SK-N-MC (cell line): ENCODE data around the gene PIWIL4.
A peak's percentile ranks its signal among the peaks of the same experiment; 100 is the strongest.

Experiments used
- DNase-seq: peaks from one replicate; pipeline ENCODE4 v3.0.0-alpha.2; 2011; ENCODE audit warnings: low read depth, low spot score
- H3K27ac ChIP-seq: fragments of 200-600 bp; sonication (generic); 2 replicates; pipeline ENCODE4 v1.5.1; 2016; ENCODE audit warnings: mixed run types
- H3K36me3 ChIP-seq: fragments of 200-600 bp; sonication (generic); 2 replicates; pipeline ENCODE4 v1.6.1; 2017; ENCODE audit warnings: antibody characterized with exemption, low read length, mixed read lengths; ENCODE audit not compliant: insufficient read depth
- H3K4me3 ChIP-seq: fragments of 200-600 bp; sonication (generic); 2 replicates; pipeline ENCODE4 v1.5.1; 2016
- H3K9ac ChIP-seq: fragments of 200-600 bp; sonication (generic); 2 replicates; pipeline ENCODE4 v1.8.0; 2017; ENCODE audit warnings: mixed run types, mixed read lengths; ENCODE audit not compliant: insufficient read length
- H3K9me3 ChIP-seq: fragments of 200-600 bp; sonication (generic); 2 replicates; pipeline ENCODE4 v1.6.1; 2017; ENCODE audit warnings: low read depth, mild to moderate bottlenecking, antibody characterized with exemption, low read length, moderate library complexity, mixed read lengths
- EZH2 ChIP-seq: fragments of 200-600 bp; sonication (generic); IDR thresholded peaks from one replicate; pipeline ENCODE4 v1.6.1; 2017; ENCODE audit warnings: antibody characterized with exemption
- FOXP2 ChIP-seq: optimal IDR thresholded peaks from 2 replicates; pipeline ENCODE3; 2011; ENCODE audit warnings: mild to moderate bottlenecking, moderate library complexity; ENCODE audit not compliant: insufficient read depth; ENCODE audit errors: extremely low read length, control extremely low read depth
- POLR2AphosphoS5 ChIP-seq: IDR thresholded peaks from 2 replicates; pipeline ENCODE4 v1.6.1; 2012; ENCODE audit warnings: mild to moderate bottlenecking, low read depth, low read length, borderline replicate concordance

PIWIL4 gene

DNA sequence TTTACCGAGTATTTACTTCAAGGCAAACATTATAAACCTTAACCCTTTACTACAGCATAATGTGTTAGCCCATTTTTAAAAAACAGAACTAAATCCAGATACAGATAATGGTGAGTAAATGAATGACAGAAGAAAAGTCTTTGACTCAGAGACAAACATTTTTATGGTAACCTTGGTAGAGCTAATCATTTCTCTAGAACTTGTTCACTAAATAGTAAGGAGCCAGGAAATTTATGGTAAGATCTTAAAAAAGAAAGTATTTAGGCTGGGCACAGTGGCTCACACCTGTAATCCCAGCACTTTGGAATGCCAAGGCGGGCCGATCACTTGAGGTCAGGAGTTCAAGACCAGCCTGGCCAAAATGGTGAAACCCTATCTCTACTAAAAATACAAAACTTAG lies 35.0 kb upstream of the PIWIL4 start:
- Histone ChIP-seq H3K4me3 (no peak overlapping the region), H3K36me3 (no peaks in the 10 kb centered on the region), H3K9ac (no peak overlapping the region), H3K27ac (no peak overlapping the region), H3K9me3 (no peaks in the 10 kb centered on the region)
- TF ChIP-seq POLR2AphosphoS5, result no peak
- TF ChIP-seq EZH2, result no peak
- no peak for TF ChIP-seq FOXP2
- no peak for DNase-seq

DNA sequence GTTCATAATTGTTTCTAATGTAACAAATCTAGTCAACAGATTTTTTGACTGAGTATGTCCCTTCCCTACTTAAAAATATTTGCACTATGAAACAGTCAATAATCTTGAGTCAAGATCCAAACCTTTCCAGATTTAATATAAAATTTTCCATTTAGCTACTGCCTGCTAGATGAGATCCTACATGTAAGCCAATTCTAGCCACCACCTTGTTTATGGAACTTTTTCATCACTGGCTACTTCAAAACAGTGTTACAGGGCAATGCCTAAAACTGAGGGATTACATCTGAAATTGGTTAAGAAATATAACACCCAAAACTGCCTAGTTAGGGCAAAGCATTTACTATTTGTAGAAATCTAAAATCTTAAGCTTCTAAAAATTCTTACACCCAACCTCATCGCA lies 34.0 kb upstream of the PIWIL4 start:
- Histone ChIP-seq H3K9me3 (no peaks in the 10 kb centered on the region), H3K27ac (no peak overlapping the region), H3K9ac (no peak overlapping the region), H3K4me3 (no peak overlapping the region), H3K36me3 (no peaks in the 10 kb centered on the region)
- no peak for TF ChIP-seq FOXP2
- TF ChIP-seq POLR2AphosphoS5, result no peak
- no peak for TF ChIP-seq EZH2
- no peak for DNase-seq

DNA sequence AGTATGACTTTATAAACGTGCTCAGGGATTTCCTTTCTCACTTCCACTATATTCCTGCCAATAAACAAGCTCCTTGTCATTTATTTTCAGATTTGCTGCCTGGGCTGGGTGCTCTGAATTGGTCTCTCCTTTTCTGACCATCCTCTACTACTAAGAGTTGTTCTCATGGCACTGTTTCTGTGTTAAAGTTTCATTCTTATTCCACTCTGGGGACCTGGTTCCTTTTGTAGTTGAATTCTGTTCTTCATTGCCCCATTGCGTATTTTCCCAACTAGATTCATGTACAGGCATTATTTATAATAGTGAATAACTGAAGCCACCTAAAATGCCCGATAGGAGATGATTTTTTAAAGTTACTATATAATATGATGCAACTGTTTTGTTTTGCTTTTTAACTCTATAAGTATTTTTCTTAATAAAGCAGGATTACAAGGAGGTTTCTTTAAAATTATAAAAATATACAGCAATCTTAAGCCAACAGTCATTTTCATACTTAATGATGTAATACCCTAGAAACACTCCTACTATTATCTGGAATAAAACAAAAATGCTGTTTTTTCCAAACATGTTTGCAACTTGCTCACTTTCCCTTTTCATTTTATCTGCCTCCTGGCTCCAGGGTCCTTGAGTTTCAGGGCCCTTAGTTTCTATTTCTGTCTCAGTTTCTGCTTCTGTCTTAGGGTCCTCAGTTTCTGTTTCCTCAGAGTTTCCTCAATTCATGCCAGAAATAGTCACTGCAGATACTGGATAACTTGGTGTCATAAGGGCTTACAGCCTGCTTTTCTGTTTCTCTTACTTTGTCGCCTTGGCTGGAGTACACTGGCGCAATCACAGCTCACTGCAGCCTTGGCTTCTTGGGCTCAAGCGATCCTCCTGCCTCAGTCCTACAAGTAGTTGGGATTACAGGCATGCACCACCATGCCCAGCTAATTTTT lies 33.2 kb upstream of the PIWIL4 start:
- DNase-seq, result no peak
- H3K36me3 ChIP-seq, result no peaks in the 10 kb centered on the region
- TF ChIP-seq EZH2, result no peak
- no peak for TF ChIP-seq FOXP2
- TF ChIP-seq POLR2AphosphoS5, result no peak
- H3K4me3 ChIP-seq, result no peak overlapping the region
- H3K27ac ChIP-seq, result no peak overlapping the region; the same call in 1 of the 2 replicates
- no peaks in the 10 kb centered on the region for H3K9me3 ChIP-seq
- no peak overlapping the region for H3K9ac ChIP-seq

DNA sequence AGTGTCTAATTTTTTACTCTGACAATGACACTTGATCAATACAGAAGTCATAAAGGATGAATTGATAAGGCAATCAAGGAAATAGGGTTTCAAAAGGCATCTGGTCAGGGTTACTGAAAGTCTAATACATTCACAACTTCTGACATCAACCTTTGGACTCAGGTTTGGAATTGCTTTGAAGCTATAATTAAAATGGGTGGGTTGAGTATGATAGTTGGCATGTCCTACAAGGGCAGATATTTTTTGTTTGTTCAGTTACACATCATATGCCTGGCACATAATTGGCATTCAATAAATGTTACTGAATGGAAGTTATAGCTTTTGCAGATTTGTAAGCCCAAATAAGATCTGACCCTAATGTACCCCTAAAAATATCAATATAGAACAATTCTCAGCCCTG lies 30.8 kb upstream of the PIWIL4 start:
- DNase-seq, result no peak
- no peak overlapping the region for H3K9ac ChIP-seq
- H3K36me3 ChIP-seq, result no peaks in the 10 kb centered on the region
- no peak overlapping the region for H3K4me3 ChIP-seq
- no peak overlapping the region for H3K27ac ChIP-seq
- H3K9me3 ChIP-seq, result no peaks in the 10 kb centered on the region
- no peak for TF ChIP-seq POLR2AphosphoS5
- no peak for TF ChIP-seq FOXP2
- no peak for TF ChIP-seq EZH2

DNA sequence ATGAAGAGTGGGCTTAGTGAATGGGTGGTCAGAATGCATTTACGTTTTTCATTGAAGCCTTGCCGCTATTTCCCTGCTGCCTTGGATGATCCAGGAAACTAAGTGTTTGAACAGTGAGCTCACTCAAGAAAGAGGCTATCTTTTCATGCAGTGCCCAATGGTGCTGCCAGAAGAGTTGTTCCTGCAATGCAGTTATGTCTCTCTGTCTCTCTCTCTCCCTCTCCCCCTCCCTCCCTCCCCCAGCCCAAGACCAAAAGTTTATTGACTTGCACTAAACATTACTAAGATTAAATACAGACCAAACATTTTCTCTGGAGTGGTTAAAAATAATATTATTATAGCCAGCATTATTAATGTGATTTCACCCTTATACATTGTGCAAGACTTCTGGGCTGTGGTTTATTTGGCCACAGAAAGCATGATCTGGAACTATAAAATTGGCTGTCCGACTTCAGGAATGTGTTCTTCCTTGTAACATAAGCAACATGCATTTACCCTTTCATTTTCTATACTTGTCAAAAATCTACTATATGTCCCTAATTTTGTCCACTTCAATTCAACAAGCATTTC lies 30.1 kb upstream of the PIWIL4 start:
- no peak overlapping the region for H3K4me3 ChIP-seq
- H3K27ac ChIP-seq, result no peak overlapping the region
- no peak for DNase-seq
- H3K9ac ChIP-seq, result no peak overlapping the region
- TF ChIP-seq EZH2 (no peak), POLR2AphosphoS5 (no peak), FOXP2 (no peak)
- no peaks in the 10 kb centered on the region for H3K9me3 ChIP-seq
- no peaks in the 10 kb centered on the region for H3K36me3 ChIP-seq

DNA sequence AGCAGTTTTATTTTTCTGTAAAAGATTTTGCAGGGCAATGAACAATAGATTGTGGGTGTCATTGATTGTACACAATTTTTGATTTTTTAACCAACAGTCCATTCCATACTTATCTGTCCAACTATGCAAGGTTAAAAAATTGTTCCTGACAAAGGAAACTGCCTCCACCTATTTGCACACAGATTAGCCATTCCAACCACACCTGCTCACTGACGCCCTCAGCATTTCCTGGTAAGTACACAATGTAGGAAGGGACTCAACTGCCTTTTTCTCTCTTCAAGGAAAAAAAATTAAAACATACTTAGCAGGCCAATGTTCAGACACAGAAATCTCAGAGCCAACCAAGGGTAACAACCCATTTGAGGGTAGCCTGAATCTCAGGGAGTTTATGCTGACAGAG lies 27.7 kb upstream of the PIWIL4 start:
- TF ChIP-seq FOXP2 (no peak), POLR2AphosphoS5 (no peak), EZH2 (no peak)
- DNase-seq, result no peak
- no peaks in the 10 kb centered on the region for H3K9me3 ChIP-seq
- H3K36me3 ChIP-seq, result no peaks in the 10 kb centered on the region
- no peak overlapping the region for H3K27ac ChIP-seq
- H3K4me3 ChIP-seq, result no peak overlapping the region
- no peak overlapping the region for H3K9ac ChIP-seq

DNA sequence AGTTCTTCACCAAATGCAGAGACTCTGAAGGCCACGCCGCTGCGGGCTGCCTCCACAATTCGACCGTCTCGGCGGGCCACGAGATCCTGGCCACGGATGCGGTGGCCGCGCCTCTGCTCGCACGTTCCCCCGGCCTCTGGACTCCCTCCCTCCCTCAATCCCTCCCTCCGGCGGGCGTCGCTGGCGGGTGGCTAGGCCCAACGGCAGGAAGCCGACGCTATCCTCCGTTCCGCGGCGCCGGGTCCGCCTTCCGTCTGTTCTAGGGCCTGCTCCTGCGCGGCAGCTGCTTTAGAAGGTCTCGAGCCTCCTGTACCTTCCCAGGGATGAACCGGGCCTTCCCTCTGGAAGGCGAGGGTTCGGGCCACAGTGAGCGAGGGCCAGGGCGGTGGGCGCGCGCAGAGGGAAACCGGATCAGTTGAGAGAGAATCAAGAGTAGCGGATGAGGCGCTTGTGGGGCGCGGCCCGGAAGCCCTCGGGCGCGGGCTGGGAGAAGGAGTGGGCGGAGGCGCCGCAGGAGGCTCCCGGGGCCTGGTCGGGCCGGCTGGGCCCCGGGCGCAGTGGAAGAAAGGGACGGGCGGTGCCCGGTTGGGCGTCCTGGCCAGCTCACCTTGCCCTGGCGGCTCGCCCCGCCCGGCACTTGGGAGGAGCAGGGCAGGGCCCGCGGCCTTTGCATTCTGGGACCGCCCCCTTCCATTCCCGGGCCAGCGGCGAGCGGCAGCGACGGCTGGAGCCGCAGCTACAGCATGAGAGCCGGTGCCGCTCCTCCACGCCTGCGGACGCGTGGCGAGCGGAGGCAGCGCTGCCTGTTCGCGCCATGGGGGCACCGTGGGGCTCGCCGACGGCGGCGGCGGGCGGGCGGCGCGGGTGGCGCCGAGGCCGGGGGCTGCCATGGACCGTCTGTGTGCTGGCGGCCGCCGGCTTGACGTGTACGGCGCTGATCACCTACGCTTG lies 23.2 kb upstream of the PIWIL4 start, which contains the start of gene FUT4:
Gene FUT4, plus strand, starts transcription at position 227 of the 951 bp plus-strand sequence. Its CDS starts 213 bp downstream, at position 440.
- Histone ChIP-seq H3K27ac (peak within 1 kb of the TSS; percentile 76), H3K4me3 (peak within 1 kb of the TSS; percentile 90), H3K36me3 (no peaks in the 10 kb centered on the region), H3K9ac (peak within 1 kb of the TSS; percentile 92), H3K9me3 (no peaks in the 10 kb centered on the region)
- no peak for DNase-seq
- TF ChIP-seq FOXP2 (no peak), EZH2 (no peak), POLR2AphosphoS5 (peak; percentile 51)

DNA sequence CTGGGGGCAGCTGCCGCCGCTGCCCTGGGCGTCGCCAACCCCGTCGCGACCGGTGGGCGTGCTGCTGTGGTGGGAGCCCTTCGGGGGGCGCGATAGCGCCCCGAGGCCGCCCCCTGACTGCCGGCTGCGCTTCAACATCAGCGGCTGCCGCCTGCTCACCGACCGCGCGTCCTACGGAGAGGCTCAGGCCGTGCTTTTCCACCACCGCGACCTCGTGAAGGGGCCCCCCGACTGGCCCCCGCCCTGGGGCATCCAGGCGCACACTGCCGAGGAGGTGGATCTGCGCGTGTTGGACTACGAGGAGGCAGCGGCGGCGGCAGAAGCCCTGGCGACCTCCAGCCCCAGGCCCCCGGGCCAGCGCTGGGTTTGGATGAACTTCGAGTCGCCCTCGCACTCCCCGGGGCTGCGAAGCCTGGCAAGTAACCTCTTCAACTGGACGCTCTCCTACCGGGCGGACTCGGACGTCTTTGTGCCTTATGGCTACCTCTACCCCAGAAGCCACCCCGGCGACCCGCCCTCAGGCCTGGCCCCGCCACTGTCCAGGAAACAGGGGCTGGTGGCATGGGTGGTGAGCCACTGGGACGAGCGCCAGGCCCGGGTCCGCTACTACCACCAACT lies 22.4 kb upstream of the PIWIL4 start:
- H3K9me3 ChIP-seq, result no peaks in the 10 kb centered on the region
- H3K4me3 ChIP-seq, result peak overlapping the region; percentile 90
- DNase-seq, result no peak
- H3K9ac ChIP-seq, result peak overlapping the region; percentile 92
- no peak for TF ChIP-seq EZH2
- no peak for TF ChIP-seq FOXP2
- no peak for TF ChIP-seq POLR2AphosphoS5
- H3K27ac ChIP-seq, result no peak overlapping the region
- H3K36me3 ChIP-seq, result no peaks in the 10 kb centered on the region
